HG02588 (cell line): Measurements from ENCODE around the gene WHRN.

Experiments used
- ATAC-seq: cut with Tn5 transposase; IDR thresholded peaks from one replicate; pipeline ENCODE4 v1.9.1; 2021; ENCODE audit warnings: mild to moderate bottlenecking, moderate library complexity; ENCODE audit not compliant: unreplicated experiment

Gene WHRN

GRCh38 chr9:114451707-114452031 is 53.6 kb downstream of the WHRN start:
- ATAC-seq, result no peak

DNA sequence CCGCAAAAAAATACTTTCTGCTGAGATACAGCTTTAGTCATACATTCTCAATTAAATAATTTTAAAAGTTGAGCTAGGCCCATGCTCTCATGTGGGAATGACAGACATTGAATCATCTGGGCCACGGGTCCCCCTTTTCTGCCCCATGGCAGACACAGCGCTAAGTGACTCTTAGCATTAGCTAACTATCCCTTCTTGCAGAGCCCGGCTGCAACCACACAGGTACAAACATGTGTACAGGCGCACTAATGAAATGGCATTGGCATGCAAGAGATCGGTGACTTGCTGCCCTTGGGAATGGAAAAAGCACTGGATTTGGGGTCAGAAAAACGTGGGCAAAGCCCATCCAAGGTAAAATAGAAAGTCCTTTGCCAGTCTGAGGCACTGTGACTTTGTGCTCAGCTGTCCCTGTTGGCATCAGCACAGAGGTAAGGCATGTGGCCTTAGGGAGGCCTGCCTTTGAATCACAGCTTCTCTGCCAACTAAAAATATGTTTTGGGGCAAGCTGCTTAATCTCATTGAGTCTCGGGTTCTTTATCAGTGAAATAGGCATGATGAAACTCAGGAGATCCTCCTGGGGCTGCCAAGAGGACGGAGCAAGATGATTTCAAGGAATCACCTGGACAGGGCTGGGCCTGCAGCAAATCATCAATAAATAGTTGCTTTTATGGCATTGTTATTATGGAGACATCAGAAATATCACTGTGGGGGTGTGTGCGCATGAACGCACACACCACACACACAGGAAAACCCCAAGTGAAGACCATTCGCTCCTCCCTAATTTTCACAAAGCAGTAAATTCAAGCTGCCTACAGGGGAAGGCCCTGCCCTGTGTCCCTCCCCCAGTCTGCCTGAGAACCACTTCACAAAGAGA is 54.2 kb downstream of the WHRN start:
- no peak for ATAC-seq

DNA sequence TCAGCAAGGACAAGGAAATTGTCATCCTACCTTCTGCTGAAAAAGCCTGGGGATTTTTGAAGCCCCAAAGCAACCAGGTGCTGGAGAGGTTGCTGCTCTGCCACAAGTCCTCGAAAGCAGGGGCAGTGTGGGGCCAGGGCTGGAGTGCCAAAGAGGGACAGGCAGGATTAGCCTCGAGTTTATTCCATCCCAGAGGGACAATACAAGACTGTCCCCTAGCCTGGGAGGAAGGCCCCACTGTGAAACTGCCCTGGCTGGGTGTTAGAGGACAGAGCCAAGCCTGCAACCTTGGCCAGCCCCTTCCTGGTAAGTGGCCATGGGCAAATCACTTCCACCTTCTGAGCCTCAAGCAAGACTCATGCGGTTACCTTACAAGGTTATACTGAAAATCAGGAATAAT is 55.1 kb downstream of the WHRN start:
- no peak for ATAC-seq

- no peak for ATAC-seq
Observed at GRCh38 chr9:114449236-114449635, 56.0 kb downstream of the WHRN start.

- ATAC-seq, result no peak
Observed at GRCh38 chr9:114448706-114449105, 56.6 kb downstream of the WHRN start.

GRCh38 chr9:114446672-114447450 is 58.4 kb downstream of the WHRN start:
- ATAC-seq, result no peak

DNA sequence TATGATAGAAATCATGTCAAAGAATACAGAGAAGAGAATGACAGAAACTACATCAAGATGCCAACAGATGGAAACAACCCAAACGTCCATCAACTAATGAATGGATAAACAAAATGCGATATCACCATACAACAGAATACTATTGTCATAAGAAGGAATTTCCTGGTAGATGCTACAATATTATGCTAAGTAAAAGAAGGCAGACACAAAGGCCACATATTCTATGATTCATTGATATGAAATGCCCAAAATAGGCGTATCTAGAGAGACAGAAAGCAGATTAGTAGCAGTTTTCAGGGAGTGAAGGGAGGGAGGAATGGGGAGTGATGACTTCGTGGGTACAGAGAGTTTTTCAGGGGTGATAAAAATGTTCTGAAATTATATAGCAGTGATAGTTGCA is 59.2 kb downstream of the WHRN start:
- no peak for ATAC-seq

DNA sequence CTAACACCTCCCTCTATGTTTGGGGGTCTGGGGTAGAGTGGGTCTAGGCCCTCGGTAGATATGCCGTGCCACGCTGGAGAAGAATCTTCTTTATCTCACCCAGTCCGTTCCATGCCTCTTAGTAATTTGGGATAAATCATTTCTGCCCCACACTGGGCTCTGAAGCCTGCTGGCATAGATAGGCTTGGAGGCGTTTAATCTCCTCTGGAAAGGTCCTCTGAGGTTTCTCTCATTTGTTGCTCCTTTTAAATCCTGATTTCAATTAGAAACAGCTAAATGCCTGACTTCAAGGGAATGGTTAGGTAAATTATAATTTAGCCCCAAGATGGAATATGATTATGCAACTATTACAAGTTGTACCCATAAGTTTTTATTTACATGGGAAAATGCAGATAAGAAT is 59.7 kb downstream of the WHRN start:
- ATAC-seq, result no peak

DNA sequence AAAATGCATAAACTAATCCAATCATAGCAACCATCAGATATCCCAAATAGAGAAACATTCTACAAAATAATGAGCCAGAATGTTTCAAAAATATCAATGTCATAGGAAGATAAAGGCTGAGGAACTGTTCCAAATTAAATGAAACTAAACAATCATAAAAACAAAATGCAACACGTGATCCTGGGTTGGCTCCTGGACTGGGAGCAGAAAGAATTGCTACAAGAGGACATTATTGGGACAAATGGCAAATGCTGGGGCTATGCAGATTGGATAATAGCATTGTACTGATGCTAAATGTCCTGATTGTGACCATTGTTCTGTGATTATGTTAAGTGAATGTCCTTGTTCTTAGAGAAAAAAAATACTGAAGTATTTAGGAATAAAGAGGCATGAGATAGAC is 63.3 kb downstream of the WHRN start:
- no peak for ATAC-seq

DNA sequence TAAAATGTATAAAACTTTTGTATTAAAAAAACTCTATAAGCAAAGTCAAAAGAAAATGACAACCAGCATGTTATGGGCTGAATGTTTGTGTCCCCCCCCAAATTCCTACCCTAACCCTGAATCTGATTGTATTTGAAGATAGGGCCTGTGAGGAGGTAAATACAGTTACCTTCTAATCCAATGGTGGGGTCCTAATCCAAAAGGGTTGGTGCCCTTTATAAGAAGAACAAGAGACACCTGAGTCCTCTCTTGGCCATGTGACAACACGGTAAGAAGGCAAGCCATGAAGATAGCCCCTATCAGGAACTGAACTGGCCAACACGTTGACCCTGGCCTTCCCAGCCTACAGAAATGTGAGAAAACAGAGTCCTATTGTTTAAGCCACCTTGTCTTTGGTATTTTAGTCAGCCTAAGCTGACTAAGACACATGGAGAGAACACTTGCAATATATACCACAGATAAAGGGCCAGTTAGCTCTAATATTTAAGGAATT is 67.8 kb downstream of the WHRN start:
- ATAC-seq, result no peak

DNA sequence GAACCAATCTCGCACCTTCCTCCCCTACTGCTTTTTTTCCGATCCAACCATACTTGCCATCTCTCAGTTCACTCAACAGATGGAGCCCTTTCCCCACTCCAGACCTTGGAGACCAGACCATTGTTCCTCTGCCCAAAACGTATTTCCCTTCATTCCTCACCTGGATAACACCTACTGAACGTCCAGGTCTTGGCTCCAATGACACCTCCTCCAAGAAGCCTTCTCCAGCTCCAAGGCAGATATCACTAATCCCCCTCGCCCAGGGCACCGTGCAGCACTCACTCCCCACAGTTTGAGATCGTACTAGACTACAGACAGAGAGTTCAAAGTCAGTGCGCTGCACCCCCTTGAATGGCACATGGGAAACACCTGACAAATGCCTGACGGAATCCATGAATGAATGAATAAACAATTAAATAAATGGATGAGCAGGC is 70.4 kb downstream of the WHRN start:
- ATAC-seq, result no peak

GRCh38 chr9:114433720-114434255 is 71.5 kb downstream of the WHRN start:
- ATAC-seq, result no peak

DNA sequence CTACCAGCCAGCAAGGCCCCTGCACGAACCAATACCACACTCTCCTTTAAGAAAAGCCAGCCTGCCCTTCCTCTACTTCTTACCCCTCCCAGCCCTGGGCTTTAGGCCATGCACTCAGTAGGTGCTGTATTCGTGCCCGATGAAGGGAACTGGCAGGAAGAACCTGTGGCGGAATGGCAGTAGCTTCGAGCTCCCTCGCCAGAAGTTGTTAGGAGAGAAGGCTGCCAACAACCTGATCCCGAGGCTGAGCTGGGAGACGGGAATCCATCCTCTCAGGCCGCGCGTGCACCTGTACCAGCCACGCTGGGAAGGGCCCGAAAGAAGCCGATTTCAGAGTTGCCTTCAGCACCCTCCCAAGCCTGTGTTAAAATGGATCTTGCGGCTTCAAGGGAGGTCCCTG is 72.2 kb downstream of the WHRN start:
- no peak for ATAC-seq

DNA sequence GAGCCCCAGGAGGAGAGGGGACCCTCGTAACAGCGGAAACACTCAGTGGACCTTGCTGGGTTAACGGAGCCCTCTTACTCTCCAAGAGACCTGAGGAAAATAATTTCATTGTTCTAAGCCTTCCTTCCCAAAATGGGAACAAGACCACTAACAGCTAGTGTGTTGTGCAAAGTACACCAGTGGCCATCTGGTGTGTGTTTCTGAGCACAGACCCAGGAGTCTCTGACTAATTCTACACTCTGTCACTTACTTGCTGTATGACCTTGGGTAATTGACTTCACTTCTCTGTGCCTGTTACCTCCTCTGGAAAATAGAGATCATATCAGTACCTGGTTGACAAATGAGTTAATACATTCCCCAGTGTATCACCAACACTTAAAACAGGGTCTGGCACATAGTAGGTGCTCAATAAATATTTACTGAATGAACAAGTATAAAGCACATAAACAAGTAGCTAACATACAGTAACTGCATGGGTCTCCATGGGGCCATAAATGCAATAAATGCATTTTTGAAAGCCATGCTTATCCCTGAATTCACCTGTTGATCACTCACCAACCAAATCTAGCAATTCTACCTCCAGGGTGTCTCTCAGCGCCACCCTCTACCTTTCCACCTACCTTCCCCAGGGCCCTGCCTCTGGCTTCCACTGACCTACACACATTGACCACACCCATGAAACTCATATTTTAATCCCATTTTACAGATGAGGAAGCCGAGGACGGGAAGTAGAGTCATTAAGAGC is 72.8 kb downstream of the WHRN start:
- no peak for ATAC-seq

- ATAC-seq, result no peak
Observed at GRCh38 chr9:114431770-114432169, 73.5 kb downstream of the WHRN start.

GRCh38 chr9:114431003-114431402 is 74.3 kb downstream of the WHRN start:
- no peak for ATAC-seq

DNA sequence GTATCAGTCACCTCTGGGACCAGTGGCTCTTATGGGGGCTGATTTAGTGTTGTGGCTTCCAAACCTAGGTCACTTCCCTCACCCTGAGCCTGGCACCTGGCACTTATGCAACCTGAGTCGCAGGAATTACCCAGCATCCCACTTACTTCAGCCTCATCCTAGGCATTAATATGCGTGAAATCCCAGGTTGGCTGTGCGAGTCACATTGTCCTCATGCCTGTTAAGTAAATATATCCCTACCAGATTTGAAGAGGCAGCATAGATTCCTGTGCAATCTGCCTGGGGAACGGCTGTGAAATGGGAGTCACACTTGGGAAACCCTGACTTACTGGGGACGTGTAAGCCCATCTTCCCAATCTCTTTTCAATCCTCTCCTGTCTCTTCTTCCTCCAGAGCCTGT is 74.8 kb downstream of the WHRN start:
- ATAC-seq, result no peak

DNA sequence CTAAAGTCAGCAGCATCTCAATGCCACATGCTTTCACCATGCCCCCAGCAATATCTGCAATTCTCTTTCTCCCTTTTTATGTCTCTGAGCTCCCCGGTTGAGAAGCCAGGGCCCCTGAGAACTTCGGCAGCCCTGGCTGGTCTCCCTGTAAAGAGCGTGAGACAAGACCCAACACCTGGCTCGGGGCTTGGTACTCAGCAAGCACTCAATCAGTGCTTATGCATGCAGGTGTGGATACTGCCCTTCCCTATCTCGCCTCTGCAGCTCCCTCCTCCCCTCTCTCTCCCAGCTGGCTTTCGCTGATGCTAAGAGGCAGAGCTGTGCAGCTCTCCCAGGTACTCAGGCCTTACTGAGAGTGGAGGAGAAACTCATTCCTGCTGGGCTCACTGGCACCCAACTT is 75.8 kb downstream of the WHRN start:
- ATAC-seq, result no peak

DNA sequence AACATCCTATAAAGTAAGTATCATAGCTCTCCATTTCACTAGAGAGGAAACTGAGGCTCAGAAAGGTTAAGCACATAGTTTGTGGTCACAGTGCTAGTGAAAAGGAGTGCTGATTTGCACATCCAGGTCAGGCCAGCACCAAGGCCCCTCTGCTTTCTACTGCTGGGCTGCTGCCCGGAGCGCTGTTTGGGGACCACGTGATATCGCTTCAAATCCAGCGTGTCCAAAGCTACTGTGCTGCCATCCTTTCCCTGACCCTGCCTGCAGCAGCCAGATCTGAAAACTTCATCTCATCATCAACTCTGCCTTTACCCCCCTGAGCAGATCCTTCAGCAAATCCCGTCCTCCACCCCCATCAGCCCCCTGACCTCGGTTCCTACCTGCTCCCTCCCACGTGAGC is 76.8 kb downstream of the WHRN start:
- ATAC-seq, result no peak

DNA sequence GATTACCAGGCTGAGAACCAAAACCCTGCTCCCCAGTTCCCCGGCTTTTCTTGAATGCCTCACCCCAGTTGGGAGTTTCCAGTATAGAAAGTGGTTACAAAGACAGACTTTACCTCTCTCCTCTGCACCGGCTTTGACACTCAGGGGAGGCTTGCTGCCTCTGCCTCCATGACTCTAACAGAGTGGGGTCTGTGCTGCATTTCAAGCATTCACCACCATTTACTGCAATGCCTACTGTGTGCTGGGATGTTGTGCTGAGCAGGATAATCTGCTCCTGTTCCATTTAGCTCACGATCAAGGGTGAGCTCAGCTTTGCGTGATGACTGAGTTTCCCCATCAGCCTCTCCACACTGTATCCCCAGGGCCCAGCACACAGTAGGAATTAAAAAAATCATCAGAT is 77.6 kb downstream of the WHRN start:
- ATAC-seq, result no peak
